ENCODE measurements around the gene TSR1.

- TF ChIP-seq, protein P1, sequence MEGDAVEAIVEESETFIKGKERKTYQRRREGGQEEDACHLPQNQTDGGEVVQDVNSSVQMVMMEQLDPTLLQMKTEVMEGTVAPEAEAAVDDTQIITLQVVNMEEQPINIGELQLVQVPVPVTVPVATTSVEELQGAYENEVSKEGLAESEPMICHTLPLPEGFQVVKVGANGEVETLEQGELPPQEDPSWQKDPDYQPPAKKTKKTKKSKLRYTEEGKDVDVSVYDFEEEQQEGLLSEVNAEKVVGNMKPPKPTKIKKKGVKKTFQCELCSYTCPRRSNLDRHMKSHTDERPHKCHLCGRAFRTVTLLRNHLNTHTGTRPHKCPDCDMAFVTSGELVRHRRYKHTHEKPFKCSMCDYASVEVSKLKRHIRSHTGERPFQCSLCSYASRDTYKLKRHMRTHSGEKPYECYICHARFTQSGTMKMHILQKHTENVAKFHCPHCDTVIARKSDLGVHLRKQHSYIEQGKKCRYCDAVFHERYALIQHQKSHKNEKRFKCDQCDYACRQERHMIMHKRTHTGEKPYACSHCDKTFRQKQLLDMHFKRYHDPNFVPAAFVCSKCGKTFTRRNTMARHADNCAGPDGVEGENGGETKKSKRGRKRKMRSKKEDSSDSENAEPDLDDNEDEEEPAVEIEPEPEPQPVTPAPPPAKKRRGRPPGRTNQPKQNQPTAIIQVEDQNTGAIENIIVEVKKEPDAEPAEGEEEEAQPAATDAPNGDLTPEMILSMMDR (conservative IDR thresholded peaks at IDR 0.05; ENCODE audit: low read depth, low read length), result no peak
- TF ChIP-seq EZH2phosphoT487 (IDR thresholded peaks at IDR 0.05; ENCODE audit: borderline replicate concordance, low read length) (no peak), EZH2 (IDR thresholded peaks at IDR 0.05; ENCODE audit: low read length, unreplicated experiment) (no peak)
Observed at GRCh38 chr17:2303204-2304188, 32.8 kb downstream of the TSR1 start, which contains the start of the genes SMG6 and SRR.

Data from PC-3 (cell line).